H1 (cell line): ENCODE measurements around the gene EXOG.
A peak's percentile ranks its signal among the peaks of the same experiment; 100 is the strongest.

Experiments used
- CBX5 ChIP-seq: fragments of 300-800, 300-1000 bp; sonication (generic); IDR thresholded peaks from 2 replicates; pipeline ENCODE4 v1.7.1; 2016; ENCODE audit warnings: antibody characterized with exemption, low read length, low read depth
- GABPA ChIP-seq: IDR thresholded peaks from 2 replicates; pipeline ENCODE4 v1.6.1; 2011; ENCODE audit warnings: mild to moderate bottlenecking, low read length, moderate library complexity, borderline replicate concordance; ENCODE audit not compliant: insufficient read depth
- HDAC2 ChIP-seq, 2 experiments: fragments of 300-600 bp in 1 of 2; sonication (generic) in 1 of 2; IDR thresholded peaks; 2 replicates each; pipeline ENCODE4 v1.6.1; 2011 to 2012; ENCODE audit warnings: low read depth in 2 of 2, low read length in 2 of 2, mild to moderate bottlenecking in 2 of 2, moderate library complexity in 2 of 2, borderline replicate concordance in 1 of 2, inconsistent platforms in 1 of 2
- KDM1A ChIP-seq: fragments of 200-600, 300-600 bp; sonication (generic); IDR thresholded peaks from 2 replicates; pipeline ENCODE4 v1.7.1; 2016; ENCODE audit warnings: mild to moderate bottlenecking, low read length, borderline replicate concordance
- KDM5A ChIP-seq: fragments of 200-600 bp; IDR thresholded peaks from 2 replicates; pipeline ENCODE4 v1.7.1; 2012; ENCODE audit warnings: mild to moderate bottlenecking, low read length, inconsistent platforms, mixed read lengths
- PHF8 ChIP-seq: fragments of 200-600 bp; sonication (generic); conservative IDR thresholded peaks from 2 replicates; pipeline ENCODE4 v1.7.1; 2012; ENCODE audit warnings: low read depth, mild to moderate bottlenecking, inconsistent platforms, low read length, moderate library complexity
- POLR2A ChIP-seq, 2 experiments: IDR thresholded peaks; 1 replicate in 1 of 2; 2 replicates in 1 of 2; pipeline ENCODE4 v1.6.1; 2011; ENCODE audit warnings: low read depth in 2 of 2, low read length in 2 of 2, mild to moderate bottlenecking in 2 of 2; ENCODE audit errors: control extremely low read depth in 1 of 2
- POLR2AphosphoS5 ChIP-seq: IDR thresholded peaks from 2 replicates; pipeline ENCODE4 v1.6.1; 2011; ENCODE audit warnings: low read depth, low read length
- RBBP5 ChIP-seq: IDR thresholded peaks from 2 replicates; pipeline ENCODE4 v1.7.1; 2012; ENCODE audit warnings: low read depth, mild to moderate bottlenecking, inconsistent platforms, low read length, moderate library complexity, borderline replicate concordance
- RFX5 ChIP-seq: IDR thresholded peaks from 2 replicates; pipeline ENCODE4 v1.6.1; 2011; ENCODE audit warnings: low read depth, low read length, improper control_type of control experiment, borderline replicate concordance
- SUZ12 ChIP-seq: fragments of 200-600 bp; sonication (generic); IDR thresholded peaks from 2 replicates; pipeline ENCODE4 v1.6.1; 2012; ENCODE audit warnings: mild to moderate bottlenecking, inconsistent platforms, low read length, moderate library complexity, mixed read lengths
- YY1 ChIP-seq: IDR thresholded peaks from 2 replicates; pipeline ENCODE4 v1.6.1; 2011; ENCODE audit warnings: low read depth, mild to moderate bottlenecking, low read length
- TF ChIP-seq, protein P1 (sequence below), 3 experiments: IDR thresholded peaks; 1 replicate in 2 of 3; 2 replicates in 1 of 3; pipeline versions ENCODE4 v1.5.1 to v1.6.1; 2011; ENCODE audit warnings: low read length in 3 of 3, mild to moderate bottlenecking in 3 of 3, inconsistent platforms in 2 of 3, low read depth in 1 of 3, moderate library complexity in 1 of 3; ENCODE audit not compliant: insufficient read depth in 1 of 3; ENCODE audit errors: control extremely low read depth in 1 of 3
- TF ChIP-seq, protein P2 (sequence below): IDR thresholded peaks from 2 replicates; pipeline ENCODE4 v1.6.1; 2012; ENCODE audit warnings: inconsistent platforms

- TF ChIP-seq, protein P1, sequence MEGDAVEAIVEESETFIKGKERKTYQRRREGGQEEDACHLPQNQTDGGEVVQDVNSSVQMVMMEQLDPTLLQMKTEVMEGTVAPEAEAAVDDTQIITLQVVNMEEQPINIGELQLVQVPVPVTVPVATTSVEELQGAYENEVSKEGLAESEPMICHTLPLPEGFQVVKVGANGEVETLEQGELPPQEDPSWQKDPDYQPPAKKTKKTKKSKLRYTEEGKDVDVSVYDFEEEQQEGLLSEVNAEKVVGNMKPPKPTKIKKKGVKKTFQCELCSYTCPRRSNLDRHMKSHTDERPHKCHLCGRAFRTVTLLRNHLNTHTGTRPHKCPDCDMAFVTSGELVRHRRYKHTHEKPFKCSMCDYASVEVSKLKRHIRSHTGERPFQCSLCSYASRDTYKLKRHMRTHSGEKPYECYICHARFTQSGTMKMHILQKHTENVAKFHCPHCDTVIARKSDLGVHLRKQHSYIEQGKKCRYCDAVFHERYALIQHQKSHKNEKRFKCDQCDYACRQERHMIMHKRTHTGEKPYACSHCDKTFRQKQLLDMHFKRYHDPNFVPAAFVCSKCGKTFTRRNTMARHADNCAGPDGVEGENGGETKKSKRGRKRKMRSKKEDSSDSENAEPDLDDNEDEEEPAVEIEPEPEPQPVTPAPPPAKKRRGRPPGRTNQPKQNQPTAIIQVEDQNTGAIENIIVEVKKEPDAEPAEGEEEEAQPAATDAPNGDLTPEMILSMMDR (IDR thresholded peaks at IDR 0.05; ENCODE audit: control extremely low read depth in 1 of 3, insufficient read depth in 1 of 3, low read depth in 1 of 3, low read length in 3 of 3) = no peak
- TF ChIP-seq POLR2AphosphoS5 (peak; percentile 63), KDM1A (no peak), GABPA (no peak), SUZ12 (no peak), PHF8 (peak; percentile 84), KDM5A (no peak), CBX5 (no peak), YY1 (no peak), HDAC2 (IDR thresholded peaks at IDR 0.05; ENCODE audit: borderline replicate concordance in 1 of 2, low read depth in 2 of 2, low read length in 2 of 2) (peak in 1 of 2 experiments; percentile 4; a peak in 1 of 4 replicates), RFX5 (no peak), RBBP5 (no peak), POLR2A (IDR thresholded peaks at IDR 0.05; ENCODE audit: control extremely low read depth in 1 of 2, low read depth in 2 of 2, low read length in 2 of 2) (peak; percentile 36 to 92)
- TF ChIP-seq, protein P2, sequence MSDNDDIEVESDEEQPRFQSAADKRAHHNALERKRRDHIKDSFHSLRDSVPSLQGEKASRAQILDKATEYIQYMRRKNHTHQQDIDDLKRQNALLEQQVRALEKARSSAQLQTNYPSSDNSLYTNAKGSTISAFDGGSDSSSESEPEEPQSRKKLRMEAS = peak; percentile 62
Observed at GRCh38 chr3:38454884-38455638, 41.1 kb upstream of the EXOG start.
